Progenitor cell of endocrine pancreas (in vitro differentiated cells): ENCODE data around the gene OBSCN. TPM values are rescaled to one million over a fixed set of nuclear protein-coding genes. Genes with fewer than 3 reads are reported as not detected.

Experiments used
- DNase-seq: peaks from one replicate; pipeline ENCODE4 v3.0.0; 2021; ENCODE audit warnings: low spot score; ENCODE audit not compliant: unreplicated experiment
- H3K27ac Mint-ChIP-seq: 2 replicates; pipeline ENCODE4 v1.8.0; 2021; ENCODE audit warnings: mild to moderate bottlenecking, moderate library complexity, mixed read lengths
- H3K27me3 Mint-ChIP-seq: 2 replicates; pipeline ENCODE4 v1.8.0; 2021; ENCODE audit warnings: mixed read lengths
- H3K36me3 Mint-ChIP-seq: 2 replicates; pipeline ENCODE4 v1.8.0; 2022; ENCODE audit warnings: mixed read lengths; ENCODE audit not compliant: insufficient read depth
- H3K4me1 Mint-ChIP-seq: 2 replicates; pipeline ENCODE4 v1.8.0; 2021; ENCODE audit warnings: low read depth, mixed read lengths
- H3K4me3 Mint-ChIP-seq: 2 replicates; pipeline ENCODE4 v1.8.0; 2021; ENCODE audit warnings: low read depth, mild to moderate bottlenecking, moderate library complexity, mixed read lengths
- H3K9me3 Mint-ChIP-seq: 2 replicates; pipeline ENCODE4 v1.8.0; 2021; ENCODE audit warnings: low read depth, mixed read lengths
- total RNA-seq: library from RNA; stranded (reverse); gene quantifications from 2 replicates; pipeline ENCODE4 v1.2.1, GENCODE V29; 2021
- TF ChIP-seq, protein P1 (sequence below): fragments of 200-600 bp; sonication (generic); IDR thresholded peaks from one replicate; pipeline ENCODE4 v1.5.0; 2021; ENCODE audit warnings: antibody characterized with exemption, mild to moderate bottlenecking; ENCODE audit not compliant: unreplicated experiment

The OBSCN gene
- total RNA-seq, 1 donor from 2014 or later, result 57.5 TPM

DNA sequence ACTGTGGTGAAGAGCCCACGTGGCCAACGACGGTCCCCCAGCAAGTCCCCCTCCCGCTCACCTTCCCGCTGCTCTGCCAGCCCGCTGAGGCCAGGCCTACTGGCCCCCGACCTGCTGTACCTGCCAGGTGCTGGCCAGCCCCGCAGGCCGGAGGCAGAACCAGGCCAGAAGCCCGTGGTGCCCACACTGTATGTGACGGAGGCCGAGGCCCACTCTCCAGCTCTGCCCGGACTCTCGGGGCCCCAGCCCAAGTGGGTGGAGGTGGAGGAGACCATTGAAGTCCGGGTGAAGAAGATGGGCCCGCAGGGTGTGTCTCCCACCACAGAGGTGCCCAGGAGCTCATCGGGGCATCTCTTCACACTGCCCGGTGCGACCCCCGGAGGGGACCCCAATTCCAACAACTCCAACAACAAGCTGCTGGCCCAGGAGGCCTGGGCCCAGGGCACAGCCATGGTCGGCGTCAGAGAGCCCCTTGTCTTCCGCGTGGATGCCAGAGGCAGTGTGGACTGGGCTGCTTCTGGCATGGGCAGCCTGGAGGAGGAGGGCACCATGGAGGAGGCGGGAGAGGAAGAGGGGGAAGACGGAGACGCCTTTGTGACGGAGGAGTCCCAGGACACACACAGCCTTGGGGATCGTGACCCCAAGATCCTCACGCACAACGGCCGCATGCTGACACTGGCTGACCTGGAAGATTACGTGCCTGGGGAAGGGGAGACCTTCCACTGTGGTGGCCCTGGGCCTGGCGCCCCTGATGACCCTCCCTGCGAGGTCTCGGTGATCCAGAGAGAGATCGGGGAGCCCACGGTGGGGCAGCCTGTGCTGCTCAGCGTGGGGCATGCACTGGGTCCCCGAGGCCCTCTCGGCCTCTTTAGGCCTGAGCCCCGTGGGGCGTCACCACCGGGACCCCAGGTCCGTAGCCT, 152.0 kb downstream of the OBSCN start:
- Mint-ChIP-seq H3K27me3 (no peaks in the 10 kb centered on the region), H3K27ac (no peak overlapping the region), H3K36me3 (no peaks in the 10 kb centered on the region), H3K4me3 (no peak overlapping the region), H3K9me3 (no peaks in the 10 kb centered on the region), H3K4me1 (no peaks in the 10 kb centered on the region)
- DNase-seq, result no peak
- TF ChIP-seq, protein P1, sequence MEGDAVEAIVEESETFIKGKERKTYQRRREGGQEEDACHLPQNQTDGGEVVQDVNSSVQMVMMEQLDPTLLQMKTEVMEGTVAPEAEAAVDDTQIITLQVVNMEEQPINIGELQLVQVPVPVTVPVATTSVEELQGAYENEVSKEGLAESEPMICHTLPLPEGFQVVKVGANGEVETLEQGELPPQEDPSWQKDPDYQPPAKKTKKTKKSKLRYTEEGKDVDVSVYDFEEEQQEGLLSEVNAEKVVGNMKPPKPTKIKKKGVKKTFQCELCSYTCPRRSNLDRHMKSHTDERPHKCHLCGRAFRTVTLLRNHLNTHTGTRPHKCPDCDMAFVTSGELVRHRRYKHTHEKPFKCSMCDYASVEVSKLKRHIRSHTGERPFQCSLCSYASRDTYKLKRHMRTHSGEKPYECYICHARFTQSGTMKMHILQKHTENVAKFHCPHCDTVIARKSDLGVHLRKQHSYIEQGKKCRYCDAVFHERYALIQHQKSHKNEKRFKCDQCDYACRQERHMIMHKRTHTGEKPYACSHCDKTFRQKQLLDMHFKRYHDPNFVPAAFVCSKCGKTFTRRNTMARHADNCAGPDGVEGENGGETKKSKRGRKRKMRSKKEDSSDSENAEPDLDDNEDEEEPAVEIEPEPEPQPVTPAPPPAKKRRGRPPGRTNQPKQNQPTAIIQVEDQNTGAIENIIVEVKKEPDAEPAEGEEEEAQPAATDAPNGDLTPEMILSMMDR, result no peak

DNA sequence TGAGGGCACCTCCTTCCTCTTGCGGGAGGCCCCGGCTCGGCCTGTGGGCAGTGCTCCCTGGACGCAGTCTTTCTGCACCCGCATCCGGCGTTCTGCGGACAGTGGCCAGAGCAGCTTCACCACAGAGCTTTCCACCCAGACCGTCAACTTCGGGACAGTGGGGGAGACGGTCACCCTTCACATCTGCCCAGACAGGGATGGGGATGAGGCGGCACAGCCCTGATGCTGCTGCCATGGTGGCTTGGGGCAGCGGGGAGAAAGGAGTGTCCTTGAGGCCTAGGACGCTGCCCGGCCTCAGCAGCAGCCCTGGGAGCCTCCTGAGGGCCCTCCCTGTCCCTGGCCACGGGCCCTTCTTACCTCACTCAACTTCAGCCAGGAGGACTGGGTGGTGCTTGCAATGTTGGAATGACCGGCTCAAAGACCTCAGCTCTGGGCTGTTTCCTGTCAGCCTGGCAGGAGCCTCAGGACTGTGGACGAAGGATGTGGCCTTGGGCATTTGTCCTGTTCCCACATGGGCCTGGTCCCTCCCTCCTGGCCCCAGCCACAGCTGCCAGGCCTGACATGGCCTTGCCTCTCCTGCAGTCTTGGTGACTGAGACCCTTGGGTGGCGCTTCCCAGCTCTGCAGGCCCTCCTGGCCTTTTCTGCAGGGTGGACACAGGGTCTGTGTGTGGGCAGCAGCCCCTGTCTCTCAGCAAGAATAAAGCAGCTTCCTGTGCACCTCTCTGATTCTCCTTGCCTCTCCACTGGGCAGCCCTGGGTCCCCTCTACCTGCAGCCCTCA, 152.9 kb downstream of the OBSCN start:
- no peaks in the 10 kb centered on the region for H3K9me3 Mint-ChIP-seq
- no peaks in the 10 kb centered on the region for H3K36me3 Mint-ChIP-seq
- no peak overlapping the region for H3K27ac Mint-ChIP-seq
- DNase-seq, result no peak
- no peaks in the 10 kb centered on the region for H3K4me1 Mint-ChIP-seq
- TF ChIP-seq, protein P1, result no peak
- no peak overlapping the region for H3K4me3 Mint-ChIP-seq
- H3K27me3 Mint-ChIP-seq, result no peaks in the 10 kb centered on the region

DNA sequence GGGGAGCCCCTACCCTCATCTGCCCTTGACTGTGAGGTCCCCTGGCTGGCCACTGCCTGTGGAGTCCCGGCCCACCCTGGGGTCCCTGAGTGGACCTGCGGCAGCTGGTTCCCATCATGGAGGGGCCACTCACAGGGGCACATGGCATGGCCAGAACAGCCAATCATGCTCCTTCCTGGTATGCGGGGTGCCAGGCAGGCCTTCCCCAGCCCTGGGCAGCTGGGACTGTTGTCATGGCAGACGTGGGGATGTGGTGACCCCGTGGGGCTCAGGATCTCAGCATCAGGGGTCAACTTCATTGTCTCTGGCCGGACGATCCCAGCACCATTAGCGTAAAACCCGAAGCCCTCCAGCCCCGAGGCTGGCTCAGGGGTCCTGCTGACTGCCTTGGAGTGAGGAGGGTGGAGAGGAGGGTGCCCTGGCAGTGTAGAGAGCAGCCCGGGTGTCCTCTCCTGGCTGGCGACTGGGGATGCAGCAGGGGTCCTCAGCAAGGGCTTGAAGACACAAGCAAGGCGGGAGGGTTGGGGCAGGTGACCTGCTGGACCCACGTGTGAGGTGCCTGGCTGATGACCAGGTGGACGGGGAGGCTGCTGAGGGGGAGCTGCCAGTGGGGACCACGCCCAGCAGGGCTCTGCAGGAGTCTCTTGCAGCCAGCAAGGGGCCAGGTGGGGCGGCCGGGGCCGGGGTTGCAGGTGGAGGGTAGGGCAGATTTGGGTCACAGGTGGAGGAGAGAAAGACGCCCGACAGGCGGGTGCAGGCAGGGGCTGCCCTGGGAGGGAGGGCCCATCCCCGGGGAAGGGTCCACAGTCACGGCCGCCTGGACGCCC, 153.7 kb downstream of the OBSCN start:
- Mint-ChIP-seq H3K27me3 (no peaks in the 10 kb centered on the region), H3K4me3 (no peak overlapping the region), H3K9me3 (no peaks in the 10 kb centered on the region), H3K27ac (no peak overlapping the region), H3K4me1 (no peaks in the 10 kb centered on the region), H3K36me3 (no peaks in the 10 kb centered on the region)
- DNase-seq, result no peak
- TF ChIP-seq, protein P1, result no peak

DNA sequence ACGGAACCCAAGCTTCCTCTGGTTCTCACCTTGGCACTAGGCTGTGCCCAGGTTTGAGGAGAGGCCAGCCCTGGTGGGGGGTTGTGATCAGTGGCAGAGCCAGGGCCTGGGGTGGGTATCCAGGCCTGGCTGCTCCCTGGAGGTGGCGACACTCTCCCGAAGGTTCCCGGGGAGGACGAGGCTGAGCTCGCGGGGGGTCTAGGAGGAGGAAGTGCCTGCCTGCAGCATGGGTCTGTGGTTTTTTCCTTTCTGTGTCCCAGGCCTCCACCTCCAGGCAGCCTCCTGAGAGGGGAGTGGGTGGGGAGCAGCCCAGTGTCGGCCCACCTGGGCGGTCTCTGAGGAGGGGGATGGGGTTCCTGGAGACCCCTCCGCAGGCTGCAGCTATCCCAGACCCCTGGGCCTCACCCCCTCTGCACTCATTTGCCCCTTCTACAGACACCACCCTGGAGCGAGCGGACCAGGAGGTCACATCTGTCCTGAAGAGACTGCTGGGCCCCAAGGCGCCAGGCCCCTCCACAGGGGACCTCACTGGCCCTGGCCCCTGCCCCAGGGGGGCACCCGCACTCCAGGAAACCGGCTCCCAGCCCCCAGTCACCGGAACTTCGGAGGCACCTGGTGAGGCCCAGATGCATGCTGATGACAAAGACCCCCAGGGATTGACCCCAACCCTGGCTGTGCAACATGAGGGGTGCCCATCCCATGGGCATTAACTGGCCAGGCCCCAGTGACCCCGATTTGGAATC, 154.5 kb downstream of the OBSCN start:
- no peaks in the 10 kb centered on the region for H3K9me3 Mint-ChIP-seq
- no peaks in the 10 kb centered on the region for H3K27me3 Mint-ChIP-seq
- no peaks in the 10 kb centered on the region for H3K4me1 Mint-ChIP-seq
- no peak overlapping the region for H3K27ac Mint-ChIP-seq
- TF ChIP-seq, protein P1, result no peak
- H3K4me3 Mint-ChIP-seq, result no peak overlapping the region
- no peaks in the 10 kb centered on the region for H3K36me3 Mint-ChIP-seq
- no peak for DNase-seq
